HEK293T (cell line): Measurements from ENCODE around the gene CUX1.

ENCODE experiments used
- ARNT ChIP-seq: fragments of 450-650 bp; IDR thresholded peaks from 2 replicates; pipeline ENCODE4 v1.6.1; 2017; ENCODE audit warnings: mild to moderate bottlenecking
- BHLHE40 ChIP-seq: fragments of 450-650 bp; IDR thresholded peaks from 2 replicates; pipeline ENCODE4 v1.6.1; 2016; ENCODE audit warnings: mild to moderate bottlenecking, moderate library complexity, borderline replicate concordance
- FOXM1 ChIP-seq: fragments of 450-650 bp; IDR thresholded peaks from 2 replicates; pipeline ENCODE4 v1.6.1; 2017; ENCODE audit warnings: mild to moderate bottlenecking, borderline replicate concordance
- SUZ12 ChIP-seq: fragments of 450-650 bp; IDR thresholded peaks from 2 replicates; pipeline ENCODE4 v1.6.1; 2016; ENCODE audit warnings: mild to moderate bottlenecking

DNA sequence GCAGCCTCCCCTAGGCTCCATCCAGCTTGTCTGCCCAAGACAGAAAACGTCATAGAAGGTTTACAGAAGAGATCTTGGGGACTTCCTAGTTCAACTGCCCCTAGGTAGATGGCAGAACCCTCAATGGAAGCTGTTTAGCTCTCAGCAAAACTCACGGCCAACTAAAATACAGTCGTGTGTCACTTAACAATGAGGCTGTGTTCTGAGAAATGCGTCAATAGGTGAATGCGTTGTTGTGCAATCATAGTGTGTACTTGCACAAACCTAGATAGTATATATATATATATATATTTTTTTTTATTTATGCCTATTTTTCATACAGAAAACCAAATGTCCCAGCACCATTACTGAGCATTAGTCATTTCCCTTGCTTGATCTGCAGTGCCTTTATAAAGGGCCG, 368.9 kb downstream of the CUX1 start:
- TF ChIP-seq SUZ12 (no peak), BHLHE40 (no peak), FOXM1 (no peak), ARNT (no peak)
